GM12872 (cell line): ENCODE measurements around the gene RASAL2.

Experiments
- CTCF ChIP-seq: IDR thresholded peaks from 3 replicates; pipeline ENCODE4 v1.5.1; 2011; ENCODE audit warnings: low read depth, mild to moderate bottlenecking, low read length, moderate library complexity; ENCODE audit not compliant: insufficient read depth

RASAL2 gene

GRCh38 chr1:178076607-178077006 lies 17.3 kb upstream of the RASAL2 start:
- TF ChIP-seq CTCF, result no peak

- TF ChIP-seq CTCF, result no peak
These were observed 16.0 kb upstream of the RASAL2 start for GRCh38 chr1:178077917-178078316.

GRCh38 chr1:178086294-178086693 lies 7.6 kb upstream of the RASAL2 start:
- TF ChIP-seq CTCF, result no peak

- TF ChIP-seq CTCF, result no peak
These were observed 7.1 kb upstream of the RASAL2 start for GRCh38 chr1:178086766-178087165.

GRCh38 chr1:178088651-178089050 lies 5.3 kb upstream of the RASAL2 start:
- no peak for TF ChIP-seq CTCF

GRCh38 chr1:178091986-178092745 lies 1.7 kb upstream of the RASAL2 start:
- TF ChIP-seq CTCF, result no peak

GRCh38 chr1:178092878-178093493 lies 918 bp upstream of the RASAL2 start:
- no peak for TF ChIP-seq CTCF
